ENCODE data around the gene NAMPT.
"Not testable (repeated sequence)": the region's sequence is repeated elsewhere in the genome, so short reads cannot be mapped to it uniquely, and the experiment has no call there.

The NAMPT gene

GRCh38 chr7:106216923-106217542 is 67.8 kb downstream of the NAMPT start:
- H3K4me3 Mint-ChIP-seq: no peak overlapping the region
- no peak for DNase-seq
- H3K27me3 Mint-ChIP-seq: peaks cover 10% of the 10 kb centered on the region

GRCh38 chr7:106216517-106216922 is 68.3 kb downstream of the NAMPT start:
- Mint-ChIP-seq H3K4me3 (no peak overlapping the region), H3K27me3 (peaks cover 10% of the 10 kb centered on the region), H3K27ac (no peak overlapping the region), H3K36me3 (ENCODE audit: low read depth) (no peaks in the 10 kb centered on the region), H3K9me3 (no peaks in the 10 kb centered on the region), H3K4me1 (ENCODE audit: low read depth) (no peaks in the 10 kb centered on the region)
- no peak for DNase-seq

More at GRCh38 chr7:106216923-106217542, 67.8 kb downstream of the NAMPT start:
- H3K4me1 Mint-ChIP-seq (ENCODE audit: low read depth): no peaks in the 10 kb centered on the region
- no peaks in the 10 kb centered on the region for H3K9me3 Mint-ChIP-seq
- no peak overlapping the region for H3K27ac Mint-ChIP-seq
- H3K36me3 Mint-ChIP-seq (ENCODE audit: low read depth): no peaks in the 10 kb centered on the region

GRCh38 chr7:106215868-106216516 is 68.8 kb downstream of the NAMPT start:
- no peaks in the 10 kb centered on the region for H3K4me1 Mint-ChIP-seq (ENCODE audit: low read depth)

GRCh38 chr7:106208944-106209343 is 75.8 kb downstream of the NAMPT start:
- H3K27ac Mint-ChIP-seq; H3K4me1 Mint-ChIP-seq (ENCODE audit: low read depth); H3K4me3 Mint-ChIP-seq; H3K36me3 Mint-ChIP-seq (ENCODE audit: low read depth); DNase-seq; H3K9me3 Mint-ChIP-seq: not testable (repeated sequence)
- peaks cover 45% of the 10 kb centered on the region for H3K27me3 Mint-ChIP-seq

More at GRCh38 chr7:106215868-106216516, 68.8 kb downstream of the NAMPT start:
- no peak overlapping the region for H3K27ac Mint-ChIP-seq
- no peaks in the 10 kb centered on the region for H3K36me3 Mint-ChIP-seq (ENCODE audit: low read depth)
- no peak overlapping the region for H3K4me3 Mint-ChIP-seq
- H3K9me3 Mint-ChIP-seq: no peaks in the 10 kb centered on the region
- H3K27me3 Mint-ChIP-seq: peaks cover 10% of the 10 kb centered on the region
- no peak for DNase-seq

GRCh38 chr7:106206826-106207541 is 77.8 kb downstream of the NAMPT start:
- Mint-ChIP-seq H3K4me3 (no peak overlapping the region), H3K27me3 (peaks cover 41% of the 10 kb centered on the region), H3K36me3 (ENCODE audit: low read depth) (no peaks in the 10 kb centered on the region), H3K9me3 (peaks cover 7% of the 10 kb centered on the region), H3K27ac (no peak overlapping the region), H3K4me1 (ENCODE audit: low read depth) (peaks cover 8% of the 10 kb centered on the region)
- DNase-seq: no peak

GRCh38 chr7:106205621-106206222 is 79.1 kb downstream of the NAMPT start:
- H3K4me3 Mint-ChIP-seq: no peak overlapping the region
- H3K27ac Mint-ChIP-seq: no peak overlapping the region
- no peak for DNase-seq
- H3K4me1 Mint-ChIP-seq (ENCODE audit: low read depth): peaks cover 8% of the 10 kb centered on the region
- H3K36me3 Mint-ChIP-seq (ENCODE audit: low read depth): no peaks in the 10 kb centered on the region
- peaks cover 7% of the 10 kb centered on the region for H3K9me3 Mint-ChIP-seq
- H3K27me3 Mint-ChIP-seq: peaks cover 48% of the 10 kb centered on the region

- H3K4me3 Mint-ChIP-seq: no peak overlapping the region
- no peaks in the 10 kb centered on the region for H3K36me3 Mint-ChIP-seq (ENCODE audit: low read depth)
- H3K27ac Mint-ChIP-seq: no peak overlapping the region
- peaks cover under 1% of the 10 kb centered on the region for H3K9me3 Mint-ChIP-seq
- H3K27me3 Mint-ChIP-seq: peaks cover 43% of the 10 kb centered on the region
- no peak for DNase-seq
- peaks cover 8% of the 10 kb centered on the region for H3K4me1 Mint-ChIP-seq (ENCODE audit: low read depth)
Observed at GRCh38 chr7:106203473-106203872, 81.3 kb downstream of the NAMPT start.

- Mint-ChIP-seq H3K27me3 (peaks cover 34% of the 10 kb centered on the region), H3K27ac (no peak overlapping the region), H3K4me1 (ENCODE audit: low read depth) (peaks cover 8% of the 10 kb centered on the region), H3K9me3 (no peaks in the 10 kb centered on the region), H3K4me3 (no peak overlapping the region), H3K36me3 (ENCODE audit: low read depth) (no peaks in the 10 kb centered on the region)
- no peak for DNase-seq
Observed at GRCh38 chr7:106201164-106201563, 83.6 kb downstream of the NAMPT start.

GRCh38 chr7:106199813-106200364 is 84.9 kb downstream of the NAMPT start:
- DNase-seq: no peak
- Mint-ChIP-seq H3K27me3 (peaks cover 35% of the 10 kb centered on the region), H3K4me3 (no peak overlapping the region), H3K9me3 (no peaks in the 10 kb centered on the region), H3K4me1 (ENCODE audit: low read depth) (no peaks in the 10 kb centered on the region), H3K36me3 (ENCODE audit: low read depth) (no peaks in the 10 kb centered on the region), H3K27ac (no peak overlapping the region)

- Mint-ChIP-seq H3K27me3 (peaks cover 36% of the 10 kb centered on the region), H3K27ac (no peak overlapping the region), H3K4me3 (no peak overlapping the region), H3K9me3 (no peaks in the 10 kb centered on the region), H3K36me3 (ENCODE audit: low read depth) (no peaks in the 10 kb centered on the region), H3K4me1 (ENCODE audit: low read depth) (no peaks in the 10 kb centered on the region)
- DNase-seq: no peak
Observed at GRCh38 chr7:106199024-106199423, 85.8 kb downstream of the NAMPT start.

Data from activated T-cell treated with anti-CD3 and anti-CD28 coated beads, Interleukin-2, amount 50 U/mL, for 24 hours (primary cell).